NCI-H2196 treated with DMSO at 0.1 percent for 48 hours (cell line): Measurements from ENCODE around the gene RCAN2.
"Not testable (repeated sequence)": the region's sequence is repeated elsewhere in the genome, so short reads cannot be mapped to it uniquely, and the experiment has no call there.

Experiments
- DNase-seq: peaks from one replicate; lab custom pipeline; 2025; ENCODE audit not compliant: unreplicated experiment; lab: John Stamatoyannopoulos, UW

RCAN2 gene

DNA sequence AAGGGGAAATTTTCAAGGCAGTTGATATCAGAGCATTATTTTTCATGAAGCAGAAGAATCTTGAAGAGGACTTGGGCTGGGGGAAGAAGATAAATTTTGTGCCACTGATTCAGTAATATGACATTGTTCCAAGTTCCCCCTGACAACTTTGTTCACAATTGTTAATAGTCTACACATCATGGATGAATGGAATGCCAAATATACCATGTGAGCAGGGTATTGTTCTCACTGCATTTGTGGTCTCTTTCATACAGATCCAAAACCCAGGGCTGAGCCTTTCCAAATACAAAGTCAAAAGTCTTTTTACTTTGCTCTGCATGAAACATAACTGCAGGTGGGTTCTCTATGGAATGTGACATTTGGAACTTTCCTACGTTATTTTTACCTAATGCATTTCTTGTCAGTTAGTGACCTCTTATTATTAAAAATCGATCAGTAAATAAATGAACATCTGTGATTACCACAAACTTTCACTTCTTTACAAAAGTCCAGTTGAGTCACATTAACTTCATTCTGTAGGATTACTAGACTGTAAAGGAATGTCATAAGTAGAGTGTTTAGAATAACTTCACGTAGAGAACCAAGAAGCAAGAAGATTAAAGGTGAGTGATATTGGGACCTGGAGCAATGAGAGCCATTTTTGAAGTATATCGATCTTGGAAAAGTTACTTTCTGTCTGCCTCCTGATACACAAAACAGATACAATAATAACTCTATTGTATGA is 100.9 kb downstream of the RCAN2 start:
- DNase-seq: no peak

DNA sequence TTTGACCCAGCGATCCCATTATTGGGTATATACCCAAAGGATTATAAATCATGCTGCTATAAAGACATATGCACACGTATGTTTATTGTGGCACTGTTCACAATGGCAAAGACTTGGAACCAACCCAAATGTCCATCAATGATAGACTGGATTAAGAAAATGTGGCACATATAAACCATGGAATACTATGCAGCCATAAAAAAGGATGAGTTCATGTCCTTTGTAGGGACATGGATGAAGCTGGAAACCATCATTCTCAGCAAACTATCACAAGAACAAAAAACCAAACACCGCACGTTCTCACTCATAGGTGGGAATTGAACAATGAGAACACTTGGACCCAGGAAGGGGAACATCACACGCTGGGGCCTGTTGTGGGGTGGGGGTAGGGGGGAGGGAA is 103.5 kb downstream of the RCAN2 start:
- DNase-seq: not testable (repeated sequence)

DNA sequence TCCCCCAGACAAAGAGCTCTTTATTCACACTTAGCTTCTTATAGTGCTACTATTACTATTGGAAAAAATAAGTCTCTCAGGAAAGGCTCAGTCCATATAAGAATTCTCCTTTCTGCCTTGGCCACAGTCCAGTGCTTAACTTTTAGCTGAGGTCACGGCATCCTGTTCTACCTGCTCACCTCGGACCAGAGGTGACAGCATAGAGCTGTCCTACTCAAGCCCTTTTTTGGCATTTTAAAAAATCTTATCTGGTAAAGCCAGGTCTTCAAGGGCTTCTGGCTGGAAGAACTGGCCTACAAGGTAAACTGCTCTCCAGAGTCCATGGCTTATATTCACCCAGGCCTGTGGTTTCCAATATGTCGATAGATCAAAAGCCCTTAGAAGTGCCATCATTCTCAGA is 109.7 kb downstream of the RCAN2 start:
- no peak for DNase-seq

DNA sequence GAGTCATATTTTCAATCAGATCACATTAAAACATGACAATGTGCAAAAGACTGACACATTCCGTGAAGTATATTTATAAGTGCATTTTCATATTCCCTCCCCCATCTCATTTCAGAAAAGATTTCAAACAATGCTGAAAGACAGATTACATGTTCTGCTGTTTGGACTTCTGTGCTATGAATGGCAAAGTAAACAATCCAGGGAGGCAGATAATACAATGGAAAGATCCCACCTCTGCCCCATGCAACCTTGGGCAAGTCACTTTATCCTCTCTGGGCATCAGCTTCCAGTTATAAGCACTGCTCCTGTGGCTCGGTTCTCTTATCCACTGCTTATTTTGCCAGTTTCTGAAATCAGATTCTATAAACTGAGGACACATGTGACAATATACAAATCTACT is 110.2 kb downstream of the RCAN2 start:
- no peak for DNase-seq

GRCh38 chr6:46380152-46380807 is 111.0 kb downstream of the RCAN2 start:
- no peak for DNase-seq

- DNase-seq: no peak
These were observed 112.3 kb downstream of the RCAN2 start for GRCh38 chr6:46378882-46379416.

GRCh38 chr6:46378161-46378881 is 112.9 kb downstream of the RCAN2 start:
- no peak for DNase-seq

DNA sequence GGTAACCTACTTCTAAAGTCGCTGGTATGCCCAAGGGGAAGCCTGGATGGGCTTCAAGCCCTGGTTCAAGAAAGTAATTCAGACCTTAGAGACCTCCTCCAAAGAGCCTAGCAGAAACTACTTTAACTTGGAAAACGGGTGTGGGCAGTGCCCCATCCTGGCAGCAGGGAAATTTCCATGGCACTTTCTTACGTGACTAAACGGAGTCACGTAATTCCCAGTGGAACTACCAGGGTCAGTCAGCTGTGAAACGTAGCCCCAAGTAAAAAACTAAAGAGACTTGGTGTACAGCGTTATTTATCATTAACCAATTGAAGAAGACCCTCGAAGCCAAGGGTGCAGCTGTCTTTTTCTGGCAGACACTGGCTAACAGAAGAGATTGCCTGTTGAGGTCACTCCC is 114.0 kb downstream of the RCAN2 start:
- no peak for DNase-seq

GRCh38 chr6:46376562-46377061 is 114.6 kb downstream of the RCAN2 start:
- no peak for DNase-seq

GRCh38 chr6:46370622-46371021 is 120.6 kb downstream of the RCAN2 start:
- DNase-seq: no peak

GRCh38 chr6:46368169-46368536 is 123.1 kb downstream of the RCAN2 start:
- no peak for DNase-seq

DNA sequence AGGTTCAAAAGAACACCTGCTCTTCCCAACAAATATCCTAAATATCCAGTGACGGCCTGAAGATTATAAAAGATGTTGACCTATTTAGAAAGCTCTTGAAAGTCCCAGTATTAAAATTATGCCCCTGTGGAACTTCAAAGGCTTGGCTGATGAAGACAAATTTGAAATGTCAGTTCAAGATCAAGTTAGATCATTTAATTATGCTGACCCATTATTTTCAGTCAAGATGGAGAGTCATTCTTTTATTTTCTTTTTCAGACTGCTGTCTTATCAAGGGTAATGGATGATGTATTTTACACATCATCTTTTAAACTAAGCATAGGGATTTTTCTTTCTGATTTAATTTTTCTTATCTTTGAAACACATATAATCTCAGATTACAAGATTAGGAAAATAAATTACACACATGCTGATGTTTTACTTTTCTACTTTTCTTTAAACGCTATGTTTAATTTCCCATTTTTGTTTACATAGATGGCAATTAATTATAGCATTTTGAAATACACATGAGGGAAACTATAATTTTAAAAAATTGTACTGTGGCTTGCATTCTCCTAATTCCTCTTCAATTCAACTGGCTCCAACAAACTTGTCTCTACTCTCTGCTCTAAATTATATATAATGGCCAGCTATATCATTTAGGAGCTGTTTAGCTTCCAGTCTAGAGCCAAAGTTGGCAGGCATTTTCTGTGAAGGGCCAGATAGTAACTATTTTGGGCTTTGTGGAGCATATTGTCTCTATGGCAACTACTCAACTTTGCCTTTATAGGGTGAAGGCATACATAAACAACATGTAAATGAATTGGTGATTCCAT is 123.7 kb downstream of the RCAN2 start:
- DNase-seq: no peak

GRCh38 chr6:46366190-46366900 is 124.9 kb downstream of the RCAN2 start:
- no peak for DNase-seq

DNA sequence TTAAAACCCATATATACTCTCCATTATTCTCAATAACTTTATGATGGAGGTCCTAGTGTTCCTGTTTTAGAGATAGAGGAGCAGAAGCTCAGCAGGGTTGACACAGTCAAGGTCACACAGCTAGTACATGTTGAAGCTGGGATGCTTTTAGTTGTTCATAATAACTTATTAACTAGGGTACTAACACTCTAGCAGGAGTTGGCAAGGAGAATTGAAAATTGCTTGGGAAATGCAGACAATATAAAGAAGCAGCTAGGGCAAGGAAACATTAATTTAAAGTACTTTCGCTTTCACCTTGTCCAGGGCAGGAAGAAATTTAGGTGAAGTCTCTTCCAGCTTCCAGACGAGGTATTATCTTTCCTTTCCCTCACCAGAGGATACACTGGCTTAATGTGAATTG is 133.7 kb downstream of the RCAN2 start:
- DNase-seq: no peak

DNA sequence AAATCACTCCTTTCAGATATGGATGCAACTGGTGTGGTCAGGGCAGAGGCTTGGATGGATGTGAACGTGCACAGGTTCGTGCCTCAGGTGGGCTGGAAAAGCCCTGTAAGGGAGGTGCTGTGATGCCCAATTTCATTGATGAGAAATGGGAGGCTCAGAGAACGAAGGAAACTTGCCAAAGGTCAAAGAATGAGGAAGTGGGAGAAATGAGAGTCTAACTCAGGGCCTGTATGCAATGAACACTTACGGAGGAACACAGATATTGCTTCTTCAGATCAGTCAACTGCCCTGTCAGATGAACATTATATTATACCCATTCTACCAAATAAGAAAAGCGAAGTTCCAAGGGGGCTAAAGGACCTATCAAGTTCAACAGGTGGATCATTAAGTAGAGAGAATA is 134.7 kb downstream of the RCAN2 start:
- no peak for DNase-seq

- DNase-seq: no peak
These were observed 137.7 kb downstream of the RCAN2 start for GRCh38 chr6:46353528-46353927.

- no peak for DNase-seq
These were observed 138.5 kb downstream of the RCAN2 start for GRCh38 chr6:46352541-46353268.

- DNase-seq: no peak
These were observed 140.5 kb downstream of the RCAN2 start for GRCh38 chr6:46350714-46351113.

- DNase-seq: no peak
These were observed 143.6 kb downstream of the RCAN2 start for GRCh38 chr6:46347669-46348068.

- DNase-seq: no peak
These were observed 151.0 kb downstream of the RCAN2 start for GRCh38 chr6:46340246-46340645.
